GM18520 (cell line): ENCODE results near the gene ZNF525.
"Not testable (repeated sequence)": the region's sequence is repeated elsewhere in the genome, so short reads cannot be mapped to it uniquely, and the experiment has no call there.

Experiments
- ATAC-seq: cut with Tn5 transposase; IDR thresholded peaks from one replicate; pipeline ENCODE4 v1.9.1; 2021; ENCODE audit not compliant: unreplicated experiment

ZNF525 gene

DNA sequence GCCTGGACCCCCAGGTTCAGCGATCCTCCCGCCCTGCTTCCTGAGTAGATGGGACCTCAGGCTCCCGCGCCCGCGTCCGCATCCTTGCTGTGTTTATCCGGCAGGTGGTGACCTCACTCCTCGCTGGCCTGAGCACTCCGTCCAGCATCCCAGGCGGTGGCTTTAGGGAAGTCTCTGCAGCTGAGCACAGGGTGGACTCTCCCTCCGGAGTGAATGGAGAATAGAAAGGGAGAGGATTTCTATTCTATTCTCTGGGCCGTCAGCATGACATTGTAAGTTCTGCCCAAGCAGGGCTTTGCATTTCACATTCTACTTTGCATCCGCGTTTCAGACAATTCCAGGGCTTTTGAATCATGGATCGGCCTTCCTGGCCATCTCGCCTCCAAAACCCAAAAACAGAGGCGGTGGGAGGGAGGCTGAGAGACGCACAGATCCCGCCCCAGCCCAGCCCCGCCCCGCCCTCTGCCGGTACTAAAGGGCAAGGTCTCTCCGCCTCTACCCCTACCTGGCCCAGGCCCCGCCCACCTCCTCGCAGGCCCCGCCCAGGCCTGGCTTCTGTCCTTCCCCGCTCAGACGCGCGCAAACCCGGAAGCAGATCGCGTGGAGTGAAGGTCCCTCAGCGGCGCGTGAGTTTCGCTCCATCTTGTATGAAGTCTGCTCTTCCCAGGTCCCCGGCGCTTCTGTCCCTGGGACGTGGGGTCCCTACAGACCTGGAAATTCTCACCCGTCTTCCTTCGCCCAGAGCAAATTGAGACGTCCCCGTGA, at the start of gene ZNF525:
TSS of gene ZNF525 (plus strand) at position 572 of the 765 bp plus-strand sequence. CDS start 6,577 bp downstream, outside the sequence.
- ATAC-seq, result peak; percentile 88

DNA sequence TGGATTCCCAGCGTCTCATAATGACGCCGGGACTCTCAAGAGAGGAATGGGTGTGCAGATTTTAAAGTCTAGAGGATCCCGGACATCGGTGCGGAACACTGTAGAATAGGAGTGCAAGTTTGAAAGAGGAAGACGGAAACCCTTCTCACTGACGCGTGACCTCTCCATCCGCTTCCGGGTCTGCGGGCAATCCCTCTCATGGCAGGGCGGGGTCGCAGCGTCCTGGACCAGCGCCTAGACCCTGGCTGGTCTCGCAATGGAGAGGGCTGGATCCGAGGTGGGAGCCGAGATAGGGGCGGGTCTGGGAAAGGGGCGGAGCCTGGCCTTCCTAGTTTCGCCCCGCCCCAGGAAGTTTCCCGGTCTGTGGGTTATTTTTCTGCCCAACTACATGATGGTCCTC, 36.5 kb upstream of the ZNF525 start:
- ATAC-seq, result no peak

DNA sequence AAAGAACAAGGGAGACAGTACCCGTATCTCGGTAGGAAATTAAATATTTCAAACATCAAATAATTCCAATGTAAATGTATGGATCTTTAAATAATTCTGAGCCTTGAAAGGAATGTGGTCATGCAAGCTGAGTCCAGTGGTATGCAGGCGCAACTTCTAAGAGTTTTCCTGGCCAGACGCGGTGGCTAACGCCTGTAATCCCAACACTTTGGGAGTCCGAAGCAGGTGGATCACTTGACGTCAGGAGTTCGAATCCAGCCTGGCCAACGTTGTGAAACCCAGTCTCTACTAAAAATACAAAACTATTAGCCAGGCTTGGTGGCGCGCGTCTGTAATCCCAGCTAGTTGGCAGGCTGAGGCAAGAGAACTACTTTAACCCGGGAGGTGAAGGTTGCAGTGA, 33.0 kb upstream of the ZNF525 start:
- ATAC-seq, result no peak

DNA sequence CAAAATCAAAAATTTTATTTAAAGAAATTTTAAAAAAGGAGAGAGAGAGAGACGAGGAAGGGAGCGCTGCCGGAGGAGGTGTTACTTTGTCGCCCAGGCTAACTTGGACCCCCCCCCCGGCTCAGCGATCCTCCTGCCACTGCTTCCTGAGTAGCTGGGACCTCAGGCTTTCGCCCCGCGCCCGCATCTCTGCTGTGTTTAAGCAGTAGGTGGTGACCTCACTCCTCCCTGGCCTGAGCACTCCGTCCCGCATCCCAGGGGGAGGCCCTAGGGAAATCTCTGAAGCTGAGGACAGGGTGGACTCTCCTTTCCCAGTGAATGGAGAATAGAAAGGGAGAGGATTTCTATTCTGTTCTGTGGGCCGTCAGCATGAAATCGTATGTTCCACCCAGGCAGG, 32.4 kb upstream of the ZNF525 start:
- ATAC-seq, result no peak

DNA sequence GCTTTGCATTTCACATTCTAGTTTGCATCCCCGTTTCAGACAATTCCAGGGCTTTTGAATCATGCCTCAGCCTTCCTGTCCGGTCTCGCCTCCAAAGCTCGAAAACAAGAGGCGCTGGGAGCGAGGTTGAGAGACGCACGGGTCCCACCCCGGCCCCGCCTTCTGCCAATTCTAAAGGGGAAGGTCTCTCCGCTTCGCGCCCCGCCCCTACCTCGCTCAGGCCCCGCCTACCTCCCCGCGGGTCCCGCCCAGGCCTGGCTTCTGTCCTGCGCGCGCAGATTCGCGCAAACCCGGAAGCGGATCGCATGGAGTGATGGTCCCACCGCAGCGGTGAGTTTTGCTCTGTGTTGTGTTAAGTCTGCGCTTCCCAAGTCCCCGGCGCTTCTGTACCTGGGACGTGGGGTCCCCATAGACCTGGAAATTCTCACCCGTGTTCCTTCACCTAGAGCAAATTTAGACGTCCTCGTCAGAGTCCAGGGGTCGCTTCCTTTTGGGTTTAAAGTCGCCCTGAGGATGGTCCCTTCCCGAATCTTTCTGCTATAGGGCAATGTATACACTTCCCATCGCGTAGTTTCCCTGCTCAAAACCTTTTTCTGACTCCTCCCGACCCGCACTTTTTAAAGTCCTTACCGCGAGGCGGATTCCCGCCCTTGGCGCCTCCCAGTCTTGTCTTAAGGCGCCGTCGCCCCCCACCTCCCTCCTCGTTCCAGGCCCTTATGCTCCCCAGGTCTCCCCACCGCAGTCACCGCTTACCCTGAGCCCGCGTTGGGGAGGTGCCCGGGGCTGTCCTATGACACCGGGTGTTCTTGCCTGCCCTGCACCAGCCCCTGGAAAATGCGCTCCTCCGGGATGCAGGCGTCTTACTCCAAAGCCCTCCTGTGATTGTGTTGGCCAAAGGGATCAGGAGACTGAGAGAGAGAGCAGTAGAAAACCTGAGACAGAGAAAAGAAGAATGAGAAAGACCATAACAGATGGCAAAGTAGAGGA, 31.7 kb upstream of the ZNF525 start, which contains the start of gene ZNF845:
TSS of gene ZNF845 (plus strand) at position 287 of the 987 bp plus-strand sequence. CDS start 7,559 bp downstream, outside the sequence.
- ATAC-seq, result peak; percentile 96

DNA sequence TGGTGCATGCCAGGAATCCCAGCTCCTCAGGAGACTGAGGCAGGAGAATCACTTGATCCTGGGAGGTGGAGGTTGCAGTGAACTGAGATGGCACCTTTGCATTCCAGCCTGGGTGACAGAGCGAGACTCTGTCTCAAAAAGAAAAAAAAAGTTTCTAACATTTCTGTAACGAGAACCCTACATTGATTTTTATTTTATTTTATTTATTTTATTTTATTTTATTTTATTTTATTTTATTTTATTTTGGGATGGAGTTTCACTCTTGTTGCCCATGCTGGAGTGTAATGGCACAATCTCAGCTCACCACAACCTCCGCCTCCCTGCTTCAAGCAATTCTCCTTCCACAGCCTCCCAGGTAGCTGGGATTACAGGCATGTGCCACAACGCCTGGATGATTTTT, 21.1 kb upstream of the ZNF525 start:
- not testable (repeated sequence) for ATAC-seq

DNA sequence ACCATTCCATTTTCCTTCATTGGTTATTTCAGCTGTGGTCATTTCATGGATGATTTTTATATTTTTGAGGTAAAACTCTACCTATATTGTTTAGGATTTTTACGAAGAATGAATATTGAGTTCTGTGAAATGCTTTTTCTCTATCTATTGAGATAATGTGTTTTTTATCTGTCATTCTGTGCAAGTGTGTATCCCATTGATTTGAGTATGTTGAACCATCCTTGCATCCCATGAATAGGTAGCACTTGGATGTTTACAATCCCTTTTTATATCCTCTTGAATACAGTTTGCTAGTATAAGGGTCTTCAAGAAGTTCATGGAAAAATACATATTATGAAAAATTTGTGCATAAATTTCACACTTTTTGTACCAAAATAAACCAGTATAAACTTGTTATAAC, 9.8 kb upstream of the ZNF525 start:
- ATAC-seq, result no peak

DNA sequence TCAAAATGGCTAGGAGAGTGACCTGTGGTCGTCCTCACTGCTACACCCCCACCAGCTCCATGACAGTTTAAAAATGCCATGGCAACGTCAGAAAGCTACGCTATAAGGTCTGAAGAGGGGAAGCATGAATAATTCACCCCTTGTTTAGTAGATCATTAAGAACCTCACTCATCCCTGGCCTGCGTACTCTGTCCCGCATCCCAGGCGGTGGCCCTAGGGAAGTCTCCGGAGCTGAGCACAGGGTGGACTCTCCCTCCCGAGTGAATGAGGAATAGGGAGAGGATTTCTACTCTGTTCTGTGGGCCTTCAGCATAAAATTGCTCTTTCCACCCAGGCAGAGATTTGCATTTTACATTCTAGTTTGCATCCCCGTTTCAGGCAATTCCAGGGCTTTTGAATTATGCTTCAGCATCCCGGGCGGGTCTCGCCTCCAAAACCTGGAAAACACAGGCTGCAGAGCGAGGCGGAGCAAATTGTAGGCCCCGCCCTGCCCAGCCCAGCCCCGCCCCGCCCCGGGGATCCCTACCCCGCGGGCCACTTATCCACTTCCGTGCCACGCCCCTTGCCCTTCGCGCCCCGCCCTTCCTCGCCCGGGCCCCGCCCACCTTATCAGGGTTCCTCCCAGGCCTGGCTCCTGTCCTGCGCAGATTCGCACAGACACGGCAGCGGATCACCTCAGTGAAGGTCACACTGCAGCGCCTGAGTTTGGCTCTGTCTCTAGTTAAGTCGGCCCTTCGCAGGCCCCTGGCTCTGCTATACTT, 7.5 kb upstream of the ZNF525 start:
- ATAC-seq, result no peak

DNA sequence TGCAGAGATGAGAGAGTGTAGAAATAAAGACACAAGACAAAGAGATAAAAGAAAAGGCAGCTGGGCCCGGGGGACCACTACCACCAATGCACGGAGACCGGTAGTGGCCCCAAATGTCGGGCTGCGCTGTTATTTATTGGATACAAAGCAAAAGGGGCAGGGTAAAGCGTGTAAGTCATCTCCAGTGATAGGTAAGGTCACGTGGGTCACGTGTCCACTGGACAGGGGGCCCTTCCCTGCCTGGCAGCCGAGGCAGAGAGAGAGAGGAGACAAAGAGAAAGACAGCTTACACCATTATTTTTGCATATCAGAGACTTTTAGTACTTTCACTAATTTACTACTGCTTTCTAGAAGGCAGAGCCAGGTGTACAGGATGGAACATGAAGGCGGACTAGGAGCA, 5.4 kb upstream of the ZNF525 start:
- not testable (repeated sequence) for ATAC-seq

DNA sequence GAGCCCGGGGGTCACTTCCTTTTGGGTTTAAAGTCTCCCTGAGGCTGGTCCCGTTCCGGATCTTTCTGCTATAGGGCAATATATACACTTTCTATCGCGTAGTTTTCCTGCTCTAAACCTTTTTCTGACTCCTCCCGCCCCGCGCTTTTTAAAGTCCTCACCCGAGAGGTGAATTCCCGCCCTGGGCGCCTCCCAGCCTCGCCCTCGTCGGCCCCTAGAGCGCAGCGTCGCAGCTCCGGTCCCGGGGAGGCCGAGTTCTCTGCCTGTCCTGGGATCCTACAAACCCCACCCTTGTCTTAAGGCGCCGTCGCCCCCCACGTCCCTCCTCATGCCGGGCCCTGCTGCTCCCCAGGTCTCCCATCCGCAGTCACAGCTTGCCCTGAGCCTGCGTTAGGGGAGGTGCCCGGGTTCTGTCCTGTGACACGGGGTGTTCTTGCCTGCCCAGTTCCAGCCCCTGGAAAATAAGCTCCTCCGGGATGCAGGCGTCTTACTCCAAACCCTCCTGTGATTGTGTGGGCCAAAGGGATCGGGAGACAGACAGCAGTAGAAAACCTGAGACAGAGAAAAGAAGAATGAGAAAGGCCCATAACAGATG, 491 bp downstream of the ZNF525 start:
- peak; percentile 15 for ATAC-seq

DNA sequence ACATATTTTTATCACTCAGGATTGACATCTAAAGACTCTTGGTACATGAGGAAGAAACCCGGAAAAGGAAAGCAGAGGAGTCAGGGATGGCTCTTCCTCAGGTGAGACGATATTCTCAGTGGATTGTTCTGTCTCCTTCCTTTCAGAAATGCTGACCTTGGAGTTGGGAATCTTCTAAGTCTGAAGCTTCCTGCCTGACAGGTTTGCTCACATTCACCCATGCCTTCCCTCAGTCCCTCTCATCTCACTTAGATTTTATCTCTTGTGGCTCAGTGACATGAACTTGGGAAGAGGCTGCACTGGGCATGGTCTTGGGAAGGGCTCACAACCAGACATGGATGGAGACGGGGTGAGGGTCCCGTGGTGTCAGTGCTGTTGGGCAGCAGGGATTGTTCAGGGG, 6.7 kb downstream of the ZNF525 start:
- no peak for ATAC-seq

DNA sequence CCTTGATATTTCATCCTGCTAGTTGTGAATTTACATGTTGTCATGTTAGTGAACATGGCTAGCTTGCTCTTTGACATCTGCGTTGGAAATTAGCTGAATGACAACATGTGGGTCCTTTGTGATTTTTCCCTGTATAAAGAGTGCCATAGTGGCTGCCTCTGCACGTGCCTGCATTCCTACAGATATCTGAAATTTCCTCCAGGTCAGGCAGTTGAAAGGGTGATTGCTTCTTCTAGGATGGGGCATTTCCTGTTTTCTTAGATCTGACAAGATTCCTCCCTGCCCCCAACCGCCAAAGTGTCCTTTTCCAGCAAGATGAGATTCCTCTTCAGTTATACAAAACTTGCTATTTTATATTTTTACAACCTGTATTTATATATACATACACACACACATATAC, 8.8 kb downstream of the ZNF525 start:
- ATAC-seq, result no peak

DNA sequence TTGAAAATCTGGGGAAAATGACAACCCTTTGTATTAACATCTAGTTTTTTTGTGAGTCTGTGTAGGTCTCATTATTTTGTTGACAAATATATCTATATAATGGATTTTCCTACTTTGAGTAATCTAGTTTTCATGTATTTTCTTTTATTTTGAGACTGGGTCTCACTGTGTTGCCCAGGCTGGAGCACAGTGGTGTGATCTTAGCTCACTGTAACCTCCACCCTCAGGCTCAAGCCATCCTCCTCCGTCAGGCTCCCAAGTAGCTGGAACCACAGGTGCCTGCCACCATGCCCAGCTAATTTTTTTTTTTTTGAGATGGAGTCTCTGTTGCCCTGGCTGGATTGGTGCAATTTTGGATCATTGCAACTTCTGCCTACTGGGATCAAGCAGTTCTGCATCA, 9.2 kb downstream of the ZNF525 start:
- no peak for ATAC-seq

DNA sequence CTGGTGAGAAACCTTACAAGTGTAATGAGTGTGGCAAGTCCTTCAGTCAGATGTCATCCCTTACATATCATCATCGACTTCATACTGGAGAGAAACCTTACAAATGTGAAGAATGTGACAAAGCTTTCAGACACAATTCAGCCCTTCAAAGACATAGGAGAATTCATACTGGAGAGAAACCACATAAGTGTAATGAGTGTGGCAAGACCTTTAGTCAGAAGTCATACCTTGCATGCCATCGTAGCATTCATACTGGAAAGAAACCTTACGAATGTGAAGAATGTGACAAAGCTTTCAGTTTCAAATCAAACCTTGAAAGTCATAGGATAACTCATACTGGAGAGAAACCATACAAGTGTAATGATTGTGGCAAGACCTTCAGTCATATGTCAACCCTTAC, 15.9 kb downstream of the ZNF525 start:
- no peak for ATAC-seq

DNA sequence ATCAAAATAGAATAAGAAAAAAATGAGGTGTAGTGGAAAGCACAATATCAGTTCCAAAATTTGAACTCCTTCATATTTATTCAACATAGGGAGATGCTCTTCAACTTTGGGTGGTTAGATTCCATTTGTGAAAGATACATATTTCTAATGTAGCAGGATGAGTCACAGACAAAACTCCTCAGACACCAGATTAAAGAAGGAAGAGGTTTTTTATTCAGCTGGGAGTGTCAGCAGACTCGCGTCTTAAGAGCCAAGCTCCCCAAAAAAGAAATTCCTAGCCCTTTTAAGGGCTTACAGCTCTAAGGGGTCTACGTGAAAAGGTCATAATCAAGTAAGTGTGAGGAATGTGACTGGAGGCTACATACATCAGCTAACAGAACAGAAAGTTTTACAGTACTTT, 22.7 kb downstream of the ZNF525 start:
- no peak for ATAC-seq

DNA sequence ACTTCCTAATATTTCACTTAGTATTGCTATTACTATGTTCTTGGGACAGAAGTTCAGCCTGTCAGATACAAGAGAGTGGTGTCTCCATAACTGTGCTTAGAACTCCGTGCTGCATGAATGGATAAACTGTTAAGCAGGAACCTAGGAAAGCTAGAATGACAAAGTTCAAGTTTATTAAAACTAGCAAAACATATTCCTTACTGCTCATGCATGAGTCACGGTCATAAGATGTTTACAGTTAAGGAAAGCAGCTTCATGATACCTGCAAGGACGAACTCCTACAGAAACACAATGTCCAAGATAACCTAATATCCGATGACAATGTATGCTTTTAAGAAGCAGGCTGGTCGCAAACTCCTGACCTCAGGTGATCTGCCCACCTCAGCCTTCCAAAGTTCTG, 23.4 kb downstream of the ZNF525 start:
- ATAC-seq, result no peak

DNA sequence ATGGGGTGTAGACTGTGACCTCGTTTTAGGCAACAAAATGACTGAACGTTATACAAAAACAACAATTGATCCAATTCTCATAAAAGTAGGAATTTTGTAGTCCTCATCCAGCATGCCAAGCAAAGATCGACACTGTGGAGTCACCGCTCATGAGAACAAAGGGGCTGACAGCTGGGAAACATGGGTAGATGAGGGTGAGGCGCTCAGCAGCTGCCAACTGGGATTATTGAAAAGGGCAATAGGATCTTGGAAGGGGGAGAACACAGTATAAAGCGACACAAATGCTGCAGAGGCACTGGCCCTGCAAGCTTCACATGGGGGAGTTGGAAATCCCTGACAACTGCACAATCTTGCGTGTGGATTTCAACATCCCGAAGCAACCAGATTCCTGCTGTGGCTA, 24.1 kb downstream of the ZNF525 start:
- no peak for ATAC-seq

DNA sequence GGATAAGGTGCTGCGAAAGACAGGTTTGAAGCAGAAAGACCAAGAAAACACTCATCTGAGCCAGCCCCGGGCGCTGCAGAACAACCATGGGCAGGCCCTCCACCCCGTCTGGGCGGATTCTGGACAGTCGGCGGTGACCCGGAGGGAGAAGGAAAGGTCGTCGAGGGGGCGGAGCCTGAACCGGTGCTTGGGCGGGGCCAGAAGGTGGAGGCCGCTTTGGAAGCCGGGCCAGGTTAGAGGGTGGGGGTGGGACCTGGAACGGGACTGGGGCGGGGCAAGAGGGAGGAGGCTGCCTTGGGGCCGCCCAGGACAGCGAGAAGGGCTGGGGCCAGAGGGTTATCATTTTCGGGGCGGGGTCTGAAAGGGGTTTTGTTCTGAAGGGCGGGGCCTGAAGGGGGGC, 24.5 kb downstream of the ZNF525 start:
- ATAC-seq, result no peak

DNA sequence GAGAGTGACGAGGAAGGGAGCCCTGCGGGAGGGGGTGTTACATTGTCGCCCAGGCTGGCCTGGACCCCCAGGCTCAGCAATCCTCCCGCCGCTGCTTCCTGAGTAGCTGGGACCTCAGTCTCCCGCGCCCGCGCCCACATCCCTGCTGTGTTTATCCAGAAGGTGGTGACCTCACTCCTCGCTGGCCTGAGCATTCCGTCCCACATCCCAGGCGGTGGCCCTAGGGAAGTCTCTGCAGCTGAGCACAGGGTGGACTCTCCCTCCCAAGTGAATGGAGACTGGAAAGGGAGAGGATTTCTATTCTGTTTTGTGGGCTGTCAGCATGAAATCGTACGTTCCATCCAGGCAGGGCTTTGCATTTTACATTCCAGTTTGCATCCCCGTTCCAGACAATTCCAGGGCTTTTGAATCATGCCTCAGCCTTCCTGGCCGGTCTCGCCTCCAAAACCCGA, 29.0 kb downstream of the ZNF525 start:
- no peak for ATAC-seq

DNA sequence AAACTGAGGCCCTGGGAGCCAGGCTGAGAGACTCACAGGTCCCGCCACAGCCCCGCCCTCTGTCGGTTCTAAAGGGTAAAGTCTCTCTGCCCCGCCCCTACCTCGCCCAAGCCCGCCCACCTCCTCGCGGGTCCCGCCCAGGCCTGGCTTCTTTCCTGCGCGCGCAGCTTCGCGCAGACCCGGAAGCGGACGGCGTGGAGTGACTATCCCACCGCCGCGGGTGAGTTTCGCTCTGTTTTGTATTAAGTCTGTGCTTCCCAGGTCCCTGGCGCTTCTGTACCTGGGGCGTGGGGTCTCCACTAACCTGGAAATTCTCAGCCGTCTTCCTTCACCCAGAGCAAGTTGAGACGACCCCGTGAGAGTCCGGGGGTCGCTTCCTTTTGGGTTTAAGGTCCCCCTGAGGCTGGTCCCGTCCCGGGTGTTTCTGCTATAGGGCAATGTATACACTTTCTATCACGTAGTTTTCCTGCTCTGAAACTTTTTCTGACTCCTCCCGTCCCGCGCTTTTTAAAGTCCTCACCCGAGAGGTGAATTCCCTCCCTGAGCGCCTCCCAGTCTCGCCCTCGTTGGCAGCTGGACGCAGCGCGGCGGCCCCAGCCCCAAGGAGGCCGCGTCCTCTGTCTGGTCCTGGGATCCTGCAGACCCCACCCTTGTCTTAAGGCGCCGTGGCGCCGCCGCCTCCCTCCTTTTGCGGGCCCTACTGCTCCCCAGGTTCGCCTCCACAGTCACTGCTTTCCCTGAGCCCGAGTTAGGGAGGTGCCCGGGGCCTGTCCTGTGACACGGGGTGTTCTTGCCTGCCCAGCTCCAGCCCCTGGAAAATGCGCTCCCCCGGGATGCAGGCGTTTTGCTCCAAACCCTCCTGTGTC, 29.7 kb downstream of the ZNF525 start, which contains the start of gene ZNF765:
TSS of gene ZNF765 (plus strand) at position 176 of the 866 bp plus-strand sequence. CDS start 2,867 bp downstream, outside the sequence.
- ATAC-seq, result peak; percentile 74
